NCI-H226 (cell line): Measurements from ENCODE around the gene C9orf153.
"Not testable (repeated sequence)": the region's sequence is repeated elsewhere in the genome, so short reads cannot be mapped to it uniquely, and the experiment has no call there.

Source experiments
- DNase-seq: peaks from one replicate; pipeline ENCODE4 v3.0.0-alpha.2; 2015

Gene C9orf153

DNA sequence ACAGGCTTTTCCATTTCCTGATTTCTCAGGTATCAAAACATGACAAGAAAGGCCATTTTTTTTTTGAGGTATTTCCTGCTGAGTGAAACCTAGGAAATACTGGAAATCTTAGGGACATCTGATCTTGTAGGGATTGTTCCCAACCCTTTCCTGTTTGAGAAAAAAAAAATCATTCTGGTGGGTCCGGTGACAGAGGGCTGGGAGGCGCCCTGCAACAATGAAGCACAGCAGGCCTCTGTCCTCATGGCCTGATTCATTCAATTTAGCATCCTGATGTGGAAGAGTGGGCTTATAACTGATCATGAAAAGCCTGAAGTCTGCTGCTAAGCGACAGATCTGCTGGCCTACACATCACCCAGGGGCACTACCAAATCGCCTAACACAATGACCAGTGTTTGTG, 3.0 kb upstream of the C9orf153 start:
- DNase-seq: no peak

DNA sequence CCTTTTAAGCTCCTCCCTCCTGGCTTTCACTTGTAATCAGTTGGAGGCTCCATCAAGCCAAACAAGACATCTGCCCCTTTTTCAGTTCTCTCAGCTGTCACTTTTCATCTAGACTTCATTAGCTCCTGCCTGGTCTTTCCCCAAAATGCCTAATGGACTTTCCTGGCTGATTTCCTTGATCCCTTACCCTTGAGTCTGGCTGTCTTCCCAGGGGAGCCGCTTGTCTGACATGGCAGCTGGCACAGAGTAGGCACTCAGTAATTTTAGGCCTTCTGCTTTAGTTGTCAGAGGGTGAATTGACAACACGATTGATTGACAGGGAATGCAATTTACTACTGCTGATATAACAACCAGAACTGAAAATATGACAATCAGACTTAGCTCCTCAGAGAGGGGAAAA, 2.1 kb downstream of the C9orf153 start:
- DNase-seq: no peak

DNA sequence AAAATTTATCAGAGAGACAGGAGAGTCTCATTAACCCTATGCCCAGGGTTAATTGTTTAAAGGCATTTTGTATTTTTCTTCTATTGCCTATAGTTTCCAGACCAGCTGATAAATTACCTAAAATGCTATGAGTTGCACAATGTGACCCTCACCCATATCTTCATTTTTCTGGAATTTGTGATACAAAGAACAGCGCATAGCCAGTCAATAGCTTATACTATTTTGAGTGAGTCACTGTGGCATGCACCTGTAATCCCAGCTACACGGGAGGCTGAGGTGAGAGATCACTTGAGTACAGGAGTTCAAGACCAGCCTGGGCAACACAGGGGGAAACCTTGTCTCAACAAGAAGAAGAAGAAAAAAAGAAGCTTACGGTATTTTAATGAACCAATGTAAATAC, 2.8 kb downstream of the C9orf153 start:
- DNase-seq: no peak

DNA sequence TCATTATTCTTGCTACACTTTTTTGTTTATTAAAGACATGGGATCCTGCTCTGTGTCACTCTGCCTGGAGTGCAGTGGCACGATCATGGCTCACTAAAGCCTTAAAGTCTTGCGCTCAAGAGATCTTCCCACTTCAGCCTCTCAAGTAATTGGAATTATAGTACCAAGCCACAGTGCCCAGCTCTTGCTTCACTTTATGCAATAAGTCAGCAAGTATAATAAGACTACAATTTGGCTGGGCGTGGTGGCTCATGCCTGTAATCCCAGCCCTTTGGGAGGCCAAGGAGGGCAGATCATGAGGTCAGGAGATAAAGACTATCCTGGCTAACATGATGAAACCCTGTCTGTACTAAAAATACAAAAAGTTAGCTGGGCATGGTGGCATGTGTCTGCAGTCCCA, 5.9 kb downstream of the C9orf153 start:
- DNase-seq: no peak

DNA sequence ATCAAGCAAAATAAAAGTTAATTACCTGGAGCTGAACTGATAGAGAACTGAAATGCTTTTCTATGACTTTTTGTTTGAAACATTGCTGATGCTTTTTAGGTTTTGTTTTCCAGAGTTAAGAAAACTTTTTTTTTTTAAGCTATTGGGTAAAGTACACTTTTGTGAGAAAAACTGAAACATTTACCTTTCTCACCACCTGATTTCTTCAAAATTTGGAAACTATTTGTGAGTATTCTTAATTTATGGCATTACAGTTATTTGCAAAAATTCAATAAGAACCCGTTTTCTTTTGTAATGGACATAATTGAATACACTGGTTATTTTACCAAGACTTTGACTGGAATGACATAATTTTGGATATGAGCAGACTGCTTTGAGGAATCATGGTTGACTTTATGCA, 6.6 kb downstream of the C9orf153 start:
- no peak for DNase-seq

DNA sequence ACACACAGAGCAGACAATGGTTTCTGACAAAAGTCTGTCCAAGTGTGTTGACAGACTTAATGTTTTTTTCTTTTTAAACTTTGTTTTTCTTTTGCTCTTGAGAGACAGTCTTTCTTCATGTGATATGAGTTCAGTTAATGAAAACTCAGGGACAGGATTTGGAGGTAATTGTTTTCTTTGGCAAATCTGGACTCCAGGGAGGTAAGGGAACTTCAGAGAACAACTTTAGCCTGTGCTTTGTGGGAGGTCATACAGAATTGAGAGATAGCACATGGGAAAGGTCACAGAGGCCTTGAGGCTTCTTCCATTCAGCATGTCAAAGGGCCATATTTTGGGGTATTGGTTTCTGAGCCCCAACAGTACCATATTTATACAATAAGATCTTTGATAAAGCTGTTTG, 9.3 kb downstream of the C9orf153 start:
- DNase-seq: no peak

DNA sequence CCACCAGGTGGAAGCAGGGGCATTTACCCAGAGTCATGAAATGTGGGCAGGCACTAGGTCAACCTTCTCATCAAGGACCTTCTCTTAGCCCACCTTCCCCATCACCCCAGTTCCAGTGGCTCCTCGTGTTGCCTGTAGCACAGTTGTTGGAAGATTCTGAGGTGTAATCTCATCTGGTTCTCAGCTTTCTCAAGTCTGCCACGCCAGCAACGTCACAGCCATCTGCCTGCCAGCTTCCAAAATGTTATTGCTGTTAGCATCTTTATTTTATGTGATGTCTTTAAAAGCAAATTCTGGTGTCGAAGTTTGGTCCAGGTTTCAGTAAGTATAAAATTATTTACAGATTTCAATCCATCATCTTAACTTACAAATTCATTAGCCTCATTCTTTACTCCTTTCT, 10.7 kb downstream of the C9orf153 start:
- no peak for DNase-seq

DNA sequence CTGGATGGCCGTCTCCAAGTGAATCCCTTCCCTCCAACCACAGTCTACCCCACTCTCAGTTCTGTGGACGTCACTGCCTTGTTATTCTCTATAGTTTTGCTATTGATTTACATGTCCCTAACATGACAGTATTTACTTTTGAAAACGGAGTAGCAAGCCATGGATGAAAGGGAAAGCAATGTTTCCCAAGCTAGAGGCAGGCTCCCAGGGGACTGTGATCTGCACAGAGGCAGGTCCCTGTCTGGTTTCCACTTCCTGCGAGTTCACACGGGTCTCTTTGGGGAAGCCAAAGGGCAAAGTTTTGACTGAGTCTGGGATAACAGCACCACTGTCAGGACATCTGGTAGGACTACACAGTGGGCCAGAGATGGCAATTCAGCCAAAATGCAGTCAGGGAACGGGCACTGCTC, 12.7 kb downstream of the C9orf153 start:
- no peak for DNase-seq

DNA sequence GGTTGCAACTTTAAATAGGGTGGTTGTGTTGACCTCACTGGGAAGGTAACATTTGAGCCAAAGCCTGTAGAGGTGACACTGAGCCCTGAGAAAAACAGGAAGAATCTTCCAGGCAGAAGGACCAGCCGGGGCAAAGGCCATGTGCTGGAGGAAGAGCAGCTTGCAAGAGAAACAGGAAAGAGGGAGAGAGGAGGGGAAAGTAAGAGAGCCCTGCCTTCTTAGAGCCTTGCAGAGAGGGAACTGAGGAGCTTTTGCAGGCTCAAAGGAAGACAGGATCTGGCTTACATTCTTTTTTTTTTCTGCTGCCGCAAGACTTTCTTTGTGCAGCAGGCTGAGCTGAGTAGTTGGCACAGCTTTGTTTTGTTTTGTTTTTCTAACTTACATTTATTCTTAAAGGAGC, 17.4 kb downstream of the C9orf153 start:
- no peak for DNase-seq

DNA sequence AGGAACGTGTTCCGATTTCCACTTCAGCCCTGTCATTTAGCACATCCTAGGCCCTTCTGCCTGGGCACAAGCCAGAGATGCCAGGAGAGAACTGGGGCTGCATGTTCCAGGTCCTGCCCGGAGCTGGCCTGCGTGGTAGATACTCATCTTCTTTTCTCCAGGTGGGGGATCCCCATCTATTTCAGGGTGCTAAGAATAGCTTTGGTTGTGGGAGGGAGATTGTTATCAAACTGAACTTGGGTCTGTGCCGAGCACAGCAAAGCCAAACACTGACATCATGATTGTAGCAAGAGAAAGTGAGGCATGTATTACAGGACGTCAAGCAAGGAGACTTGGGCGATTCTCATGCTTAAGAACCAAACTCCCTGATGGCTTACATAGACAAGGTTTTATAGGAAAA, 18.2 kb downstream of the C9orf153 start:
- DNase-seq: no peak

DNA sequence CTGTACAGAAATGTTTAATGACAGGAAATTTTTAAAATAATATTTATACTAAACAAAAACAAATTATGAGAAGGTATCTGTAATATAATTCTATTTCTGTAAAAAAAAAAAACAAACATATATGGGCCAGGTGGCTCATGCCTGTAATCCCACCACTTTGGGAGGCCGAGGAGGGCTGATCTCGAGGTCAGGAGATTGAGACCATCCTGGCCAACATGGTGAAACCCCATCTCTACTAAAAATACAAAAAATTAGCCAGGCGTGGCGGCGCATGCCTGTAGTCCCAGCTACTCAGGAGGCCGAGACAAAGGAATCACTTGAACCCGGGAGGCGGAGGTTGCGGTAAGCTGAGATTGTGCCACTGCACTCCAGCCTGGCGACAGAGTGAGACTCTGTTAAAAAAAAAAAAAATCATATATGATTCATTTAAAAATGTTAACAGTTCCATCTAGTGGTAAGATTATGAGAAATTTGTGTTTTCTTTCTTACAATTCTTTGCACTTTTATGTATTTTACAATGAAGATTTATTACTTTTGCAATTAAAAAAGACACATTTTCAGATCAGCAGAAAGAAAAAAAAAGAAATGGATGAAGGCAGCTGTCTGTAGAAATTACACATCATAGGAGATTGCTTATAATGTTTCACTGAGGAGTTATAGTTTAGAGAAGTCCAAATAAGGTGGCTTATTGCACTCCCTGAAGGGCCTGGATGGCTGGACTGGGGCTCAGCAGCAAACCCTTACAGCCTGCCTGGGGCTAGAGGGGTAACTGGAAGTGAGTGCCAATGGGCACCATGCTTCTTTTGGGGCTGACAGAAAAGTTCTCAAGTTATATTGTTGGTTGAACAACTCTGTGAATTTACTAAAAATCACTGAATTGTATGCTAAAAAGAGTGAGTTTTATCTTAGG, 20.3 kb downstream of the C9orf153 start:
- DNase-seq: no peak

DNA sequence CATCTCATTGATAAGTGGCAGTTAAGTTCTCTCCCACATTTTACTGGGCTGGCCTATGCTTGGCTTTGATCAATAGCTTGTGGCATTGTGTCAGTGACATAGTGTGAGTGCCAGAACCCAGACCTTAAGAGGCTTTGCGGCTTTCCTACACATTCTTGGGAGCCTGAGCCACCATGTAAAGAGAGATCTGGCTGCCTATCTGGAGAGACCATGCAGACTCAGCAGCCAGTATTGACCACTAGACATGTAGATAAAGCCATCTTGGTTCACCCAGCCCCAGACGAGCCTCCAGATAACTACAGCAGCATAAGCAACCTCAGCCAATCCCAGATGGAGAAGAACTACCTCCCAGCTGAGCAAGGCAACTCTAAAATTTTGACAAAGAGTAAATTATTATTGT, 28.6 kb downstream of the C9orf153 start:
- no peak for DNase-seq

DNA sequence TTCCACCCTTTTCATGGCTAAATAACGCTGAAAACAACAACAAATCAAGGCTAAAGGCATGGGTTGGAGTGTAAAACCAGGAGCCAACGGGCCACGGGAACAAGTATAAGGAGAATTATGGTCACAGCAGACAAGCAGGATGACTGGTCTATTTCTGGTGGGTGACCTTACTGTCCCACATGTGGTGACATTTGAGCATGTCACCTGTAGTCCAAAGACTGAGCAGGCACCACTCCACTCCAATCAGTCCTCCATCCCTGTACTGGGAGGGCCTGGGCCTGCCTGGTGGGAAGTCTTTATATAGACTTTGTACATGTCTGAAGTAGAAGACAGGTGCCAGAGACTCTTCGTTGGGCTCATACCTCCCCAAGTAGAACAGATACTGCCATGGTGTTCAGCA, 36.8 kb downstream of the C9orf153 start:
- no peak for DNase-seq

DNA sequence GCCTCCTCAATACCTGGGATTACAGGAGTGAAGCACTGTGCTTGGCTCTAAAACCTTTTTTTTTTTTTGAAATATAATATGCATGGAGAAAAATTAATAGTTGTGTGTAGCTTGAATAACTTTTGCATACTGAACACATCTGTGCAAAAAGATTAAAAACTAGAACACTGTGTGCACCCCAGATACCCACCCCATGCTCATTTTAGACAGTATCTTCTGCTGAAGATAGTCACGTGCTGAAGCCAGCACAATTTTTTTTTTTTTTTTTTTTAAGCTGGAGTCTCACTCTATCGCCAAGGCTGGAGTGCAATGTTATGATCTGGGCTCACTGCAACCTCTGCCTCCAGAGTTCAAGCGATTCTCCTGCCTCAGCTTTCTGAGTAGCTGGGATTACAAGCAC, 39.9 kb downstream of the C9orf153 start:
- no peak for DNase-seq

DNA sequence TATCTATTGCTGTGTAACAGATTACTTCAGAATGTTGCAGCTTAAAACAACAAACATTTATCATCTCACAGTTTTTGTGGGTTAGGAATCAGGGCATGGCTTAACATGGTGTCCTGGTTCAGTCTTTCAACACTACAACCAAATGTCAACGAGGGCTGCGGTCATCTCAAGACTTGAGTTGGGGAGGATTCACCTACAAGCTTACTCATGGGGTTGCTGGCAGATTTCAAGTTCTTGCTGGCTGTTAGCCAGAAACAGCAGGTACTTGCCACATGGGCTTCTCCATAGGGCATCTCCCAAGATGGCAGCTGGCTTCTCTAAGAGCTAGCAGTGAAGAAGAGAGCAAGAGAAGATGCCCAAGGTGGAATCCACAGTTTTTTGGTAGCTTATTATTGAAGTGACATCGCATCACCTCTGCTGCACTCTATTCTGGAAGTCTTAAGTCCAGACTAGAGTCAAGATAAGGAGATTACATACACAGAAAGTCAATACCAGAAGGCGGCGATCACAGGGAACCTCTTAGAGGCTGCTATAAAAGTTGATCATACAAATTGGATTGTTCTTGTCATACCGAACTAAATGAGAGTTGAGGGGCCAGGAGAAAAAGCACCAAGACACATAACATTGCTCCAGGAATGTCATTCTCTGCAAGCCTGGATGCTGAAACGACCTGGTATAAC, 42.2 kb downstream of the C9orf153 start:
- no peak for DNase-seq

DNA sequence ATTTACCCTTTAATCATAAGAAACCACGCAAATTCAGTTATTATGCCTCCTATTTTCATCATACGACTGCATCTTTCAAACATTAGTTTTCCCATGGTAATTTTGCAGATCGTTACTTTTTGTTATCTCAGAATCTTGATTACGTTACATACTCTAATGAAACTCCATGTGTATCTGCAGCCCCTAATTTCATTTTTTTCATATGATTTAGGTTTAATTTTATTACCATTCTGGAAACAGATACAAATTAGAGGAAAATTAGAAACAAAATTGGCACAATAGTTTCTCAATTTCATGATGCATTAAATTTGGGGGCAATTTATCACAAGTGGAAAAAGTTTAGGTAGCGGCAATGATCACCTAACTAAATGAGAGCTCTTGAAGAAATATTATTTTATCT, 52.3 kb downstream of the C9orf153 start:
- no peak for DNase-seq

DNA sequence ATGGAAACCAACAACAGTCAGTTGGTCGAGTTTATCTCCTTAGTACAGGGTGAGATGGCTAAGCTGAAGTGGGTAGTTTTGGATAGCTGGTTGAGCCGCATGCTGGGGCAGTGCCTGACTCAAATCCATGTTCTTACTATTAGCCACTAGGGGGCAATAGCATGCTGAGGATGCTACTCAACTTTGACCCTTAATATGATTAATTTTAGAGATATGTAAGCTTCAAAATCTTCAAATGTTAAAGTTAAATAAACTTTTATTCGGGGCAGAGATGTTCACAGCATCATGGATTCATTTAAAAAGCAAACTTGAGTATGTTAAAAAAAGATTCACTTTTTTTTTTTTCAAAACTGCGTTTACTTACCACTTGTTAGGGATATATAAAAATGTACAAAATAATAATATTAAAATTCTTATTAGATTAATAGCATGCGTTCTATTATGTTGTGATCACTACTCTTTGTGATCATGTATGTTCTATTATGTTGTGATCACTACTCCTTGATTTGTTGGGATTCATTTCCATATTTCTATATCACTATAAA, 57.0 kb downstream of the C9orf153 start:
- no peak for DNase-seq

DNA sequence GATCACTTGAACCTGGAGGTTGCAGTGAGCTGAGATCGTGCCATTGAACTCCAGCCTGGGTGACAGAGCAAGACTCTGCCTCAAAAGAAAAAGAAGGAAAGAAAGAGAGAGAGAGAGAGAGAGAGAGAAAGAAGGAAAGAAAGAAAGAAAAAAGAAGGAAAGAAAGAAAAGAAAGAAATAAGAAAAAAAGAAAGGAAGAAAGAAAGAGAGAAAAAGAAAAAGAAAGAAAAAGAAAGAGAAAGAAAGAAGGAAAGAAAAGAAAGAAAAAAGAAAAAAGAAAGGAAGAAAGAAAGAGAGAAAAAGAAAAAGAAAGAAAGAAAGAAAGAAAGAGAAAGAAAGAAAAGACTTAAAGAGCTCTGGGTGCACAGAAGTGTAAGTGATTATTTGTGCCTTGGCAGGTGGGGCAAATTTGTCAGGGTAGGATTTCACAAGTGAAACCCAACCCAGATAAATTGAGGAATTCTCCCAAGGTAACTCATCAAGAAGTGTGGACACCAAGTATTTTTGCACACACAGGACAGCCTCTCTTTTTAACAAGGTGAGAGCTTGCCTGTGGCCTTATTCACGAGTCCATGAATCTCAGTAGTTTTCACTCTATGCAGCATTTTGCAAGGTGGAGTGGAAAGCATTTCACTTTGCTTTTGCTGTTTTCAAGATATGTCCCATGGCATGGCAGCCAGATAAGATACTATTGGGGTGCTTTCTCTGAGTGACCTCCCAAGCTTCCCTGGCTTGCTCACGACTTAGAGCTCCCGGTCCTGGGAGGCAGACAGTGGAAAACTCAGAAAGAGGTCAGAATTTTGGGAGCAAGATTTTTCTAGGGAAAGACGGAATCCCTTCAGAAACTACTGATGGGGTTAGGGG, 57.8 kb downstream of the C9orf153 start:
- DNase-seq: no peak

DNA sequence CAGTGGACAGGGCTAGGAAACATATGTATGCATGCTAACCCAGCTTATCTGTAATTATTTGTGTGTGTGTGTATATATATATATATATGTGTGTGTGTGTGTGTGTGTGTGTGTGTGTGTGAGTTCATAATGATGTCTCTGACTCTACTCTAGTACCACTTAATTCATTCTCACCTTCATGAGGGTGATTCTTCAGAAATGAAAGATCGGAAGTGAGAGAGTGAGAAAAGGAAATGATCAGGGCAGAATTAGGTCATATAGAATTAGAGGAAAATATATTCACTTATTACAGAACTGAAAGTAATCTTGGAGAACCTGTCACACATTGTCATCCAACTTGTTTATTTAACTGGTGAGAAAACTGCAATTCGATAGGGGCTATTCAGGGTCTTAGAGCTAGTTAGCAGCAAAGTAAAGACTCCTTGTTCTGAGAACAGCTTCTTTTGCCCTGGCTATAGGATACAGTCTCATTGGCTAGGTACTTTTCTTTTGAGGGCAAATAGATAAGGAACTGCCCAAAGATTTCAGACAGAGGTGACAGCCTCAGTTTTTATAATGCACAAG, 58.8 kb downstream of the C9orf153 start:
- no peak for DNase-seq

DNA sequence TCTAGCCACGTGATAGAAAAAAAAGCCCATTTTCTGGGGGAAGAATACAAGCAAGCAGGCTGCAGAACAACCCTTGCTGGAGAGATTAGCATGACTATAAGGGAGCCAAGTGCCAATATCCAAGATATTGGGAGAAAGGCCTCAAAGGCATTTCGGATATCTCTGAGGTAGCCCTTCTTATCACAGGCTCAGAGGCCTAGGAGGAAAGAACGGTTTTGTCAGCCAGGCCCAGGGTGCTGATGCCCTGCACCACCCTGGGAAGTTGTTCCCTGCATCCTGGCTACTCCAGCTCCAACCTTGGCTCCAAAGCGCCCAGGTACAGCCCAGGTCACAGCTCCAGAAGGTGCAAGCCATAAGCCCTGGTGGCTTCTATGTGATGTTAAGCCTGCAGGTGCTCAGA, 66.4 kb downstream of the C9orf153 start:
- no peak for DNase-seq

DNA sequence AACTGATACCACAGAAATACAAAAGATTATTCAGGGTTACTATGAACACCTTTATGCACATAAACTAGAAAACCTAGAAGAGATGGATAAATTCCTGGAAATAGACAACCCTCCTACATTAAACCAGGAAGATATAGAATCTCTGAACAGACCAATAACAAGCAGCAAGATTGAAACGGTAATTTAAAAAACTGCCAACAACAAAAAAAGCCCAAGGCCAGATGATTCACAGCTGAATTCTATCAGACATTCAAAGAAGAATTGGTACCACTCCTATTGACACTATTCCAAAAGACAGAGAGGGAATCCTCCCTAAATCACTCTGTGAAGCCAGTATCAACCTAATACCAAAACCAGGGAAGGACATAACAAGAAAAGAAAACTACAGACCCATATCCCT, 68.8 kb downstream of the C9orf153 start:
- not testable (repeated sequence) for DNase-seq

DNA sequence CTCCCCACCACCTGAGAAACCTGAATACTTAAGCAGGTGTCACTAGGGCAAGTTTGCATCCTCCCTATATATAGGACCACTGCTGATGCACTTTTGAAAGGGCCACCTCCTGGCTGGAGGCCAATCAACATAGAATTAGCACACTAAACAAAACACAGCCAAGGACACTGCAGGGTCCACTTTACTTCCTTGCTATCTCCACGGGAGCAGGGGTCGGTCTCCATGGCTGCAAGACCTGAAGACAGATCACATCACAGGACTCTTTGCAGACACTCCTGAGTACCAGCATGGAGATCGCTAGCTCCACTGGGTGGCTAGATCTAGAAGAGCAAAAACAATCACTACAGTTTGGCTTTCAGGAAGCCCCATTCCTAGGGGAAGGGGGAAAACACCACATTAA, 72.3 kb downstream of the C9orf153 start:
- DNase-seq: no peak

DNA sequence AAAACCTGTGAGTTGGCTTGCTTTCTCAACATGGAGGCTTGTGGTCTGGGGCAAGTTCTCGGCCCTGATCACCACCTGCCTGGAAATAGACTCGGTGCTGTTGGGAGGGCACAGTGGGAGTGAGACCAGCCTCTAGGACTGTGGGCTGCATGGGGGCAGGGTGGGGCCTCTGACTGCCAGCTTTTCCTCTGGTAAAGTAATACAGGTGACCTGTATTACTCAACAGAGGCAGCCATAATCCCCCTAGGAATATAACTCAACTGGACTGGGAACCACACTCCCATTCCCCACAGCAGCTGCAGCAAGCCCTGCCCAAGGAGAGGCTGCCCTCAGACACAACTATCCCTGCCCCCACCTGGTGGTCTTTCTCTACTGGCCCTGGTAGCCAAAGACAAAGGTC, 72.8 kb downstream of the C9orf153 start:
- DNase-seq: no peak
